Measurements from ENCODE around the gene PSMA3.
A peak's percentile ranks its signal among the peaks of the same experiment; 100 is the strongest.

Gene PSMA3

DNA sequence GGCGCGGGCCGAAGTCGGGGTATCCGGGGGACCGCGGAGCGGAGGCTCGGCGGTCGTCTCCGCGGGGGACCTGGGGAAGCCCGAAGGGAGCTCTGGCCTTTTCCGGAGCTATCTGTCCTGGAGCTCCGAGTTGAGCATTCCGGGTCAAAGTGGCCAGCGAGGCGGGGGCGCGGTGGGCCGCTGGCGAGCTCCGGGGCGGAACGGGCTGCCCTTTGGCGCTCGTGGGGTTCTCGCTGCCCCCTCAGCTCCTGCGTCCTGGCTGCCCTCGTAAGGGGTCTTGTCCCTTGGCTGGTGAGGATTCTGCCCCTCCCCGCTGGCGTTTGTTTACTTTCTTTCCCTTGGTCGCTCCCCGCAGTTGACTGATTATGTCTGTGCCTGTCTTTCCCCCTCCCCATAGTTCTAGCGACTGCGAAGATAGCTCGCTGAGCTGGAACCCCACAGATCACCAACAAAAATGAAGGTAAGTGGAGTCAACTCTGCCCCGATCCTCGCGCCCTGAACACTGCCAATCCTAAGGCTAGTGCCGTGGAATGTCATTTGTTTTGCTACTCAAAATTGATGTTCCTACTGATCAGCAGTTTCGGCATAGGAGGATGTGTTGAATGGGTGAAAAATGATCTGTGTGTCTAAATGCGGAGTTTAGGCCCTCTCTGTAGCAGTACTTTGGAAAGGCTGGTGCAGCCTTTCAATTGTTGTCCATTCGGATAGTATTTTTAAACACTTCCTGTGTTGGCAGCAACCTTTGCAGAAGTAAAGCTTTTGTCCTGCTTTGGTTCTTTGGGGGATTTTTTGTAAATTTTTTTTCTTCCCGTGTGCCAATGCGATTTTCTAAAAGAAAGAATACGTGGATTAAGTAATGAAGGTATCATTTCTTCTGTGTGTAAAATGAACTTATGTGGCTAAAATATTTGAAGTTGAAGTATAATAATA lies 55.0 kb downstream of the PSMA3 start:
- peak; percentile 6 for DNase-seq

- DNase-seq = no peak
These were observed 56.8 kb downstream of the PSMA3 start for GRCh38 chr14:58301416-58301815.

DNA sequence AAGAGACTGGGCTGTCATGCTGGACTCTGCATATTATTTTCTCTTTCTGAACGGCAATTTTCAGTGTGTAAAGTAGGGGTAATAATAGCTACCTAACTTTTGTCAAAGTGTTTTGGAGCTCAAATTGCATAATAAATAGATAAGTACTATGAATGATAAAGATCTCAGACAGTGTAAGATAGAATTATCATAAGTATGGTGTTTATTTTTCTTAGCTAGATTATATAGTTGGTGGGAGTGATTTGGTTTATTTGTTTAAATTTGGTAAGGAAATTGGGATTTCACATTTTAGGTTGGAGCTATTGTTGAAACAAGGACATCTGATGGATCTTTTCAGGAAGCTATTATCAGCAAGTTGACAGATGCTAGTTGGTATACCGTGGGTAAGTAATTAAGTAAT lies 61.1 kb downstream of the PSMA3 start:
- no peak for DNase-seq

GRCh38 chr14:58307597-58308316 lies 63.1 kb downstream of the PSMA3 start:
- DNase-seq = no peak

GRCh38 chr14:58309086-58309485 lies 64.4 kb downstream of the PSMA3 start:
- DNase-seq = no peak

DNA sequence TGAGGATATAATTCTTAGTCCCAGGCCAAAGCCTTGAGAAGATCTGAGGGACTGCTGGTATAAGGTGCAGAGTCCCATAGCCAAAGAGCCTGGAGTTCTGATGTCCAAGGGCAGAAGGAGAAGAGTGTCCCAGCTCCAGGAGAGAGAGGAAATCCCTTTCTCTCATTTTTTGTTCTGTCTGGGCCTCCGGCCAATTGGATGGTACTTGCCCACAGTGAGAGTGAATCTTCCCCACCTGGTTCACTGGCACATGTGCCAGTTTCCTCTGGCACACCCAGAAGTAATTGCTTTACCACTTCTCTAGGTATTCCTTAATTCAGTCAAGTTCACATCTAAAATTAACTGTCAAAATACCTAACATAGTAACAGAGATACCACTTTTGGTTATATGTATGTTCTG lies 69.1 kb downstream of the PSMA3 start:
- no peak for DNase-seq

DNA sequence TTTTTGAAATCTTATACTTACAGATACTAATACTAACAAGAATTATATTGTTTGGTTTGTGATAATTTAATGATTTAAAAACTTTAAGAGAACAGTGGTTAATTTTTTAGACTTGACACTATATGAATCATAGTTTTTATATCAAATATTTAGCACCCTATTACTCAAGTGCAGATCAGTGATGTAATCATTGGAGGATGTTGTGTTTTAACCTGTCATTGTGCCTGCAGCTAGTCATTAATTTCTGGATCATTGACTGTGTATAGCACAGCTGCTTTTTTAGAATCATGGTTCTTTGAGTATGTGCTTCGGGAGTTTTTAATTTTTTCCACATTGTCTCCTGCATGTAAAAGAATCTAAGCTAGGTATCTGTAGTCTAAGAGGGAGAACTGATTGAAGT lies 71.0 kb downstream of the PSMA3 start:
- DNase-seq = no peak

All from activated effector memory CD4-positive, alpha-beta T cell treated with Interleukin-2 at 50 U/mL for 16 hours (primary cell).